ENCODE measurements around the gene FAM180A.

Gene FAM180A

GRCh38 chr7:135682191-135682590 is 66.4 kb downstream of the FAM180A start:
- no peak for DNase-seq (ENCODE audit: low read depth)

GRCh38 chr7:135681762-135682161 is 66.9 kb downstream of the FAM180A start:
- no peak for DNase-seq (ENCODE audit: low read depth)
